RPMI7951 (cell line): Measurements from ENCODE around the gene NME3. TPM values are rescaled to one million over a fixed set of nuclear protein-coding genes. Genes with fewer than 3 reads are reported as not detected.
A peak's percentile ranks its signal among the peaks of the same experiment; 100 is the strongest.
"Not testable (repeated sequence)": the region's sequence is repeated elsewhere in the genome, so short reads cannot be mapped to it uniquely, and the experiment has no call there.

Experiments
- DNase-seq: peaks from one replicate; pipeline ENCODE4 v3.0.0-alpha.2; 2012; ENCODE audit warnings: low read depth
- total RNA-seq: library from RNA; depleted of rRNA; stranded (reverse); fragments of >200 nt; shearing (Covaris generic); gene quantifications from 2 replicates; pipeline ENCODE4 v1.2.3, GENCODE V29; 2014

The NME3 gene
- total RNA-seq, 1 experiment from 2014 or later, result 50.2 TPM

GRCh38 chr16:1747934-1748333, 23.4 kb downstream of the NME3 start:
- no peak for DNase-seq

- DNase-seq, result peak; percentile 87
These were observed 24.6 kb downstream of the NME3 start for GRCh38 chr16:1746693-1747195.

GRCh38 chr16:1745900-1746692, 25.2 kb downstream of the NME3 start:
- peak; percentile 98 for DNase-seq

- DNase-seq, result peak; percentile 97
These were observed 26.0 kb downstream of the NME3 start for GRCh38 chr16:1745181-1745899.

- DNase-seq, result no peak
These were observed 27.0 kb downstream of the NME3 start for GRCh38 chr16:1744338-1744840.

GRCh38 chr16:1743376-1744337, 27.7 kb downstream of the NME3 start:
- no peak for DNase-seq

- no peak for DNase-seq
These were observed 29.7 kb downstream of the NME3 start for GRCh38 chr16:1741553-1742165.

- DNase-seq, result no peak
These were observed 30.4 kb downstream of the NME3 start for GRCh38 chr16:1740781-1741490.

- no peak for DNase-seq
These were observed 31.1 kb downstream of the NME3 start for GRCh38 chr16:1740234-1740633.

- DNase-seq, result no peak
These were observed 36.5 kb downstream of the NME3 start for GRCh38 chr16:1734816-1735215.

GRCh38 chr16:1734123-1734522, 37.2 kb downstream of the NME3 start:
- DNase-seq, result no peak

- not testable (repeated sequence) for DNase-seq
These were observed 38.8 kb downstream of the NME3 start for GRCh38 chr16:1732551-1732987.

GRCh38 chr16:1732071-1732470, 39.3 kb downstream of the NME3 start:
- no peak for DNase-seq

- no peak for DNase-seq
These were observed 39.7 kb downstream of the NME3 start for GRCh38 chr16:1731603-1732002.

GRCh38 chr16:1731073-1731472, 40.3 kb downstream of the NME3 start:
- DNase-seq, result no peak

- no peak for DNase-seq
These were observed 41.9 kb downstream of the NME3 start for GRCh38 chr16:1729445-1729844.

- no peak for DNase-seq
These were observed 42.3 kb downstream of the NME3 start for GRCh38 chr16:1729026-1729425.

- no peak for DNase-seq
These were observed 43.4 kb downstream of the NME3 start for GRCh38 chr16:1727651-1728624.
